DND-41 (cell line): ENCODE results near the gene KIFC3.

ENCODE experiments used
- EZH2 ChIP-seq: IDR thresholded peaks from 3 replicates; pipeline ENCODE4 v1.6.1; 2012; ENCODE audit warnings: borderline replicate concordance, low read depth, mild to moderate bottlenecking, moderate library complexity, low read length, inconsistent platforms; ENCODE audit not compliant: severe bottlenecking
- TF ChIP-seq, protein P1 (sequence below): IDR thresholded peaks from 2 replicates; pipeline ENCODE4 v1.5.1; 2012; ENCODE audit warnings: borderline replicate concordance, low read length, moderate library complexity, mild to moderate bottlenecking; ENCODE audit not compliant: poor library complexity, severe bottlenecking; ENCODE audit errors: extremely low read depth

DNA sequence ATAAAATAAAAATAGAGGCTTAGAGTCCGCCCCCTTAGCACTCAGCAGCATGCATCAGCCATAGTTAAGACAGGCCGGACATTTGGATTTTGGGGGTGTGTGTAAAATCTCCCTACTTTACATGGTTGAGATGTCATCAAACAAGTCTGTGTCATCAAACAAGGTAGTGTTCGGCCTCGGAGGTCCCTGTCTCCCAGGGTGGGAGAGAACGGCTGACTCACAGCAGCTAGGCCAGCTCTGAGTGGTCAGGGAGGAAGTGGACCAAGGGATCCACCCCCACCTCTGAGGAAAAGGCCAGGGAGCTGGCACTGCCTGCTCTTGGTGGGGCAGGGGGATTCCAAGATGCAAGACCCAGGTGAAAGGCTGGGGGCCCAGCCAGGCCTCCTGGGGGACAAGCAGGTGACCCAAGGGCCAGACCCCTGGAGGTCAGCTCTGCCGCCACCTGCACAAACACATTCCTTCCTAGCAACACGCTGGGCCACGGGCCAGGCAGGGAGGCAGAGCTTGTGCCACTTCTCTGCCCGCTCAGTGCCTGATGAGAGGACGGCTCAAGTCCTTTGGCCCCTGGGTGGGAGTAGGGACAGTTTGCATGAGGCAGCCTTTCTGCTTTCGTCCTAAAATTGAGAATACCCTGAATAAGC, 28.5 kb downstream of the KIFC3 start:
- no peak for TF ChIP-seq EZH2
- TF ChIP-seq, protein P1, sequence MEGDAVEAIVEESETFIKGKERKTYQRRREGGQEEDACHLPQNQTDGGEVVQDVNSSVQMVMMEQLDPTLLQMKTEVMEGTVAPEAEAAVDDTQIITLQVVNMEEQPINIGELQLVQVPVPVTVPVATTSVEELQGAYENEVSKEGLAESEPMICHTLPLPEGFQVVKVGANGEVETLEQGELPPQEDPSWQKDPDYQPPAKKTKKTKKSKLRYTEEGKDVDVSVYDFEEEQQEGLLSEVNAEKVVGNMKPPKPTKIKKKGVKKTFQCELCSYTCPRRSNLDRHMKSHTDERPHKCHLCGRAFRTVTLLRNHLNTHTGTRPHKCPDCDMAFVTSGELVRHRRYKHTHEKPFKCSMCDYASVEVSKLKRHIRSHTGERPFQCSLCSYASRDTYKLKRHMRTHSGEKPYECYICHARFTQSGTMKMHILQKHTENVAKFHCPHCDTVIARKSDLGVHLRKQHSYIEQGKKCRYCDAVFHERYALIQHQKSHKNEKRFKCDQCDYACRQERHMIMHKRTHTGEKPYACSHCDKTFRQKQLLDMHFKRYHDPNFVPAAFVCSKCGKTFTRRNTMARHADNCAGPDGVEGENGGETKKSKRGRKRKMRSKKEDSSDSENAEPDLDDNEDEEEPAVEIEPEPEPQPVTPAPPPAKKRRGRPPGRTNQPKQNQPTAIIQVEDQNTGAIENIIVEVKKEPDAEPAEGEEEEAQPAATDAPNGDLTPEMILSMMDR, result no peak
